HG02678 (cell line): Measurements from ENCODE around the gene RNF223.
"Not testable (repeated sequence)": the region's sequence is repeated elsewhere in the genome, so short reads cannot be mapped to it uniquely, and the experiment has no call there.

ENCODE experiments used
- ATAC-seq: cut with Tn5 transposase; IDR thresholded peaks from one replicate; pipeline ENCODE4 v1.9.1; 2021; ENCODE audit warnings: mild to moderate bottlenecking, moderate library complexity; ENCODE audit not compliant: unreplicated experiment

The RNF223 gene

GRCh38 chr1:1031659-1032235 is 42.4 kb downstream of the RNF223 start:
- no peak for ATAC-seq

- ATAC-seq: not testable (repeated sequence)
These were observed 43.0 kb downstream of the RNF223 start for GRCh38 chr1:1030867-1031658.

GRCh38 chr1:1027791-1028190 is 46.3 kb downstream of the RNF223 start:
- ATAC-seq: no peak

- no peak for ATAC-seq
These were observed 47.3 kb downstream of the RNF223 start for GRCh38 chr1:1026599-1027413.

- ATAC-seq: no peak
These were observed 48.4 kb downstream of the RNF223 start for GRCh38 chr1:1025730-1026129.

- ATAC-seq: no peak
These were observed 49.1 kb downstream of the RNF223 start for GRCh38 chr1:1024771-1025699.

- ATAC-seq: no peak
These were observed 49.8 kb downstream of the RNF223 start for GRCh38 chr1:1024149-1024770.

- ATAC-seq: no peak
These were observed 50.4 kb downstream of the RNF223 start for GRCh38 chr1:1023700-1024099.

GRCh38 chr1:1022302-1023009 is 51.6 kb downstream of the RNF223 start:
- ATAC-seq: no peak

- ATAC-seq: no peak
These were observed 52.2 kb downstream of the RNF223 start for GRCh38 chr1:1021920-1022259.

- no peak for ATAC-seq
These were observed 52.8 kb downstream of the RNF223 start for GRCh38 chr1:1021010-1021919.
